Fibroblast of the aortic adventitia (primary cell): Measurements from ENCODE around the gene NUP160. TPM values are rescaled to one million over a fixed set of nuclear protein-coding genes. Genes with fewer than 3 reads are reported as not detected.
"Not testable (repeated sequence)": the region's sequence is repeated elsewhere in the genome, so short reads cannot be mapped to it uniquely, and the experiment has no call there.

ENCODE experiments used
- DNase-seq: peaks from one replicate; pipeline ENCODE4 v3.0.0-alpha.2; 2010; ENCODE audit warnings: low read depth
- H3K4me3 ChIP-seq: 2 replicates; pipeline ENCODE4 v1.5.1; 2011; ENCODE audit warnings: low read depth, mild to moderate bottlenecking, control low read depth, low read length, moderate library complexity
- CTCF ChIP-seq: IDR thresholded peaks from 2 replicates; pipeline ENCODE4 v1.5.1; 2011; ENCODE audit warnings: mild to moderate bottlenecking, low read length, control low read depth, inconsistent platforms; ENCODE audit not compliant: insufficient read depth
- total RNA-seq: library from RNA; depleted of rRNA; stranded (reverse); fragments of >200 nt; gene quantifications from 2 replicates; pipeline ENCODE4 v1.2.3, GENCODE V29; 2012; ENCODE audit warnings: low replicate concordance

The NUP160 gene
- total RNA-seq, 1 donor = 41.5 TPM

GRCh38 chr11:47786373-47786772 is 61.8 kb downstream of the NUP160 start:
- no peak for TF ChIP-seq CTCF
- H3K4me3 ChIP-seq = no peak overlapping the region
- peak; percentile 48 for DNase-seq

GRCh38 chr11:47784785-47785381 is 63.3 kb downstream of the NUP160 start:
- DNase-seq = no peak

GRCh38 chr11:47783087-47783610 is 65.0 kb downstream of the NUP160 start:
- no peak for DNase-seq
- TF ChIP-seq CTCF = no peak
- H3K4me3 ChIP-seq = no peak overlapping the region

More at GRCh38 chr11:47784785-47785381, 63.3 kb downstream of the NUP160 start:
- no peak for TF ChIP-seq CTCF
- no peak overlapping the region for H3K4me3 ChIP-seq

- TF ChIP-seq CTCF = no peak
- H3K4me3 ChIP-seq = no peak overlapping the region
- DNase-seq = no peak
Observed at GRCh38 chr11:47778878-47779483, 69.2 kb downstream of the NUP160 start.

- no peak for DNase-seq
- TF ChIP-seq CTCF = no peak
- no peak overlapping the region for H3K4me3 ChIP-seq
Observed at GRCh38 chr11:47775240-47775869, 72.8 kb downstream of the NUP160 start.

GRCh38 chr11:47773882-47774281 is 74.3 kb downstream of the NUP160 start:
- H3K4me3 ChIP-seq = no peak overlapping the region
- no peak for DNase-seq
- no peak for TF ChIP-seq CTCF

GRCh38 chr11:47769556-47769955 is 78.6 kb downstream of the NUP160 start:
- DNase-seq, H3K4me3 ChIP-seq: not testable (repeated sequence)
